GM12878 (cell line): ENCODE data around the gene PLXNA2. TPM values are rescaled to one million over a fixed set of nuclear protein-coding genes. Genes with fewer than 3 reads are reported as not detected.

Experiments used
- ATAC-seq: fragments of 200-7000 bp; cut with Tn5 transposase; 3 replicates; pipeline ENCODE4 v1.9.1; 2020; ENCODE audit warnings: mild to moderate bottlenecking, moderate library complexity
- BruUV-seq: library from RNA; stranded (reverse); fragments of 400-500 nt; replicated peaks from 2 replicates; lab custom pipeline; 2021; lab: Mats Ljungman, UMichigan
- CTCF ChIA-PET: fragments of 300-600 bp; sonication (Branson Sonifier 250); formaldehyde crosslinking; extraction: SDS; loops from one replicate; lab custom pipeline; 2021; ENCODE audit warnings: inconsistent platforms; lab: Yijun Ruan, JAX
- POLR2A ChIA-PET: fragments of 350-600 bp; formaldehyde crosslinking; extraction: SDS; loops from one replicate; lab custom pipeline; 2021; ENCODE audit warnings: inconsistent platforms; lab: Charles Lee
- RAD21 ChIA-PET: fragments of 300-600 bp; sonication (Branson Sonifier 250); formaldehyde crosslinking; loops from one replicate; lab custom pipeline; 2023; ENCODE audit warnings: antibody characterized with exemption; ENCODE audit not compliant: unreplicated experiment; lab: Charles Lee
- SMC1A ChIA-PET: fragments of 300-600 bp; sonication (Branson Sonifier 250); formaldehyde crosslinking; loops from one replicate; lab custom pipeline; 2023; ENCODE audit not compliant: unreplicated experiment, uncharacterized antibody; lab: Charles Lee
- DNase-seq: peaks from one replicate; pipeline ENCODE4 v3.0.0-alpha.2; 2011; ENCODE audit warnings: low read depth, low spot score
- FAIRE-seq: peaks from 3 replicates; lab custom pipeline; 2011; peaks lifted over from hg19 to GRCh38; lab: Jason Lieb, UNC
- H2AFZ ChIP-seq: 2 replicates; pipeline ENCODE4 v1.6.0; 2011; ENCODE audit warnings: low read depth, low read length, control low read depth; ENCODE audit not compliant: control insufficient read depth
- H3K27ac ChIP-seq: 2 replicates; pipeline ENCODE4 v1.5.1; 2011; ENCODE audit warnings: control low read depth; ENCODE audit not compliant: control insufficient read depth, insufficient read depth
- H3K27me3 ChIP-seq, 2 experiments: replicated peaks in 1 of 2; 2 replicates each; pipeline versions ENCODE4 v1.6.0 to v1.6.1; 2011; ENCODE audit warnings: low read length in 1 of 2; ENCODE audit not compliant: control insufficient read depth in 2 of 2, insufficient read depth in 2 of 2
- H3K36me3 ChIP-seq, 2 experiments: 2 replicates each; pipeline ENCODE4 v1.5.1; 2011; ENCODE audit warnings: low read length in 1 of 2; ENCODE audit not compliant: control insufficient read depth in 2 of 2, insufficient read depth in 2 of 2
- H3K4me1 ChIP-seq: 2 replicates; pipeline ENCODE4 v1.6.1; 2011; ENCODE audit warnings: mild to moderate bottlenecking, low read length, moderate library complexity, mixed read lengths; ENCODE audit not compliant: control insufficient read depth, insufficient read depth
- H3K4me2 ChIP-seq: 2 replicates; pipeline ENCODE4 v1.6.0; 2011; ENCODE audit warnings: control low read depth; ENCODE audit not compliant: control insufficient read depth, insufficient read depth
- H3K4me3 ChIP-seq: fragments of 200-600 bp; sonication (generic); 2 replicates; pipeline ENCODE4 v1.5.1; 2016
- H3K79me2 ChIP-seq: 2 replicates; pipeline ENCODE4 v1.6.0; 2011; ENCODE audit warnings: low read length; ENCODE audit not compliant: control insufficient read depth, insufficient read depth
- H3K9ac ChIP-seq: 2 replicates; pipeline ENCODE4 v1.8.0; 2011; ENCODE audit warnings: low read length, control low read depth, mixed read lengths; ENCODE audit not compliant: control insufficient read depth, insufficient read depth
- H3K9me3 ChIP-seq: replicated peaks from 3 replicates; pipeline ENCODE4 v1.5.1; 2011; ENCODE audit warnings: mild to moderate bottlenecking, low read length; ENCODE audit not compliant: control insufficient read depth, insufficient read depth
- H4K20me1 ChIP-seq: 2 replicates; pipeline ENCODE4 v1.6.0; 2011; ENCODE audit not compliant: control insufficient read depth, insufficient read depth
- ASH2L ChIP-seq: fragments of 300-600, 200-600 bp; sonication (generic); IDR thresholded peaks from 2 replicates; pipeline ENCODE4 v1.6.1; 2017; ENCODE audit warnings: low read depth, mild to moderate bottlenecking, borderline replicate concordance
- ATF7 ChIP-seq: fragments of 450-650 bp; IDR thresholded peaks from 2 replicates; pipeline ENCODE4 v1.6.1; 2016; ENCODE audit warnings: low read depth, mild to moderate bottlenecking
- JUNB ChIP-seq: IDR thresholded peaks from 2 replicates; pipeline ENCODE4 v1.6.1; 2016; ENCODE audit warnings: antibody characterized with exemption, mild to moderate bottlenecking
- MTA3 ChIP-seq: IDR thresholded peaks from 2 replicates; pipeline ENCODE4 v1.6.1; 2012; ENCODE audit warnings: low read length, inconsistent platforms, borderline replicate concordance
- MXI1 ChIP-seq: fragments of 150-350 bp; IDR thresholded peaks from 2 replicates; pipeline ENCODE4 v1.6.1; 2011; ENCODE audit warnings: low read depth, mild to moderate bottlenecking, inconsistent platforms, low read length, improper control_type of control experiment
- NRF1 ChIP-seq: conservative IDR thresholded peaks from 2 replicates; pipeline ENCODE4 v1.6.1; 2011; ENCODE audit warnings: mild to moderate bottlenecking, low read depth, low read length, improper control_type of control experiment
- SIN3A ChIP-seq: IDR thresholded peaks from 2 replicates; pipeline ENCODE4 v1.6.1; 2012; ENCODE audit warnings: low read depth, low read length, improper control_type of control experiment
- SMARCA5 ChIP-seq: fragments of 450-650 bp; IDR thresholded peaks from 2 replicates; pipeline ENCODE4 v1.6.1; 2017; ENCODE audit warnings: mild to moderate bottlenecking
- SMC3 ChIP-seq: IDR thresholded peaks from 2 replicates; pipeline ENCODE4 v1.6.1; 2011; ENCODE audit warnings: low read length, improper control_type of control experiment, borderline replicate concordance
- TBL1XR1 ChIP-seq: IDR thresholded peaks from 2 replicates; pipeline ENCODE4 v1.6.1; 2012; ENCODE audit warnings: low read depth, low read length, improper control_type of control experiment
- ZNF24 ChIP-seq: fragments of 450-650 bp; IDR thresholded peaks from 2 replicates; pipeline ENCODE4 v1.6.1; 2017; ENCODE audit warnings: antibody characterized with exemption, mild to moderate bottlenecking
- ZNF384 ChIP-seq: IDR thresholded peaks from 2 replicates; pipeline ENCODE4 v1.6.1; 2012; ENCODE audit warnings: low read depth, mild to moderate bottlenecking, low read length, improper control_type of control experiment, borderline replicate concordance
- WGBS: methylation state at CpG from one replicate; pipeline ENCODE4 v1.1.6; 2016; ENCODE audit warnings: low lambda C conversion rate; ENCODE audit not compliant: insufficient replicate concordance, insufficient coverage; ENCODE audit errors: missing lambda C conversion rate; 5-methylcytosine and 5-hydroxymethylcytosine counted together
- in situ Hi-C: fragments of 300-500 bp; cut with MboI; formaldehyde crosslinking; loops from 9 replicates; pipeline ENCODE4 v1.14.3; 2018; ENCODE audit warnings: mixed read lengths
- intact Hi-C: fragments of 100-400 bp; cut with micrococcal nuclease; formaldehyde crosslinking; loops from one replicate; pipeline ENCODE4 v1.14.2; 2022; ENCODE audit not compliant: unreplicated experiment
- polyA plus RNA-seq, 11 experiments: library from polyadenylated mRNA; depleted of rRNA in 4 of 11; unstranded in 6 of 11; stranded (reverse) in 5 of 11; fragments of >200 nt; fragmentation: Nextera tagmentation in 4 of 11; fragmentation: Illumina TruSeq in 1 of 11; extraction: Ambion mirVana in 4 of 11; extraction: Trizol in 1 of 11; gene quantifications; 1 replicate in 1 of 11; 2 replicates in 10 of 11; pipeline versions ENCODE4 v1.2.1 to v1.2.3, GENCODE V29; 2011 to 2016; ENCODE audit warnings: inconsistent platforms in 2 of 11, missing spikeins in 2 of 11, low read depth in 1 of 11
- total RNA-seq, 4 experiments: library from RNA; depleted of rRNA in 3 of 4; stranded (reverse); fragments of >200 nt in 3 of 4; fragmentation: Illumina TruSeq in 1 of 4; extraction: Trizol in 1 of 4; gene quantifications; 2 replicates each; pipeline versions ENCODE4 v1.2.1 to v1.2.3, GENCODE V29; 2013 to 2021
- TF ChIP-seq, protein P1 (sequence below): IDR thresholded peaks from 2 replicates; pipeline ENCODE4 v1.6.1; 2012; ENCODE audit warnings: low read depth, low read length, improper control_type of control experiment
- TF ChIP-seq, protein P2 (sequence below): fragments of 450-650 bp; formaldehyde crosslinking; IDR thresholded peaks from 2 replicates; pipeline ENCODE4 v1.4.0; 2022; ENCODE audit warnings: mild to moderate bottlenecking, moderate library complexity
- TF ChIP-seq, protein P3 (sequence below): fragments of 450-650 bp; conservative IDR thresholded peaks from 2 replicates; pipeline ENCODE4 v1.6.1; 2017; ENCODE audit warnings: mild to moderate bottlenecking, moderate library complexity

PLXNA2 gene
- total and polyA plus RNA-seq, 10 of the 15 experiments (the other 5 are each of a cell fraction or from before 2014, with no cell fraction given): under 0.01 to 0.08 (median 0.07) TPM; not detected in 4

DNA sequence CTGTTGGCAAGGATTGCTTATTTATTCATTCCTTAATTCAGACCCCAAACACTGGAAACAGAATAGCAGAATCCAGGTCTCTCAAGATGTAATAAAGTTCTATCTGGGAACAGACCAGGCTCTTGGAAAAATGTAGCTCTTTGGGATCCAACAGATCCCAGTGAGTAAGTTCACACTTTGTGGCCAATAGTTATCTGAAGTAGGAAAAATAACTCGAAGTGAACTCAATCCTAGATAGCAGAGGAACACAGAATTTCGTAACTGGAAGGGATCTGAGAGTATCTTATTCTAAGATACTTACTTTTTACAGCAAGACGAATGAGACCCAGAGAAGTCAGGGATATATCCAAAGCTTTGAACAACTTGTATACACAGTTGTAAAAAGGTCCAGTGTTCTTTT lies 182.6 kb downstream of the PLXNA2 start:
- Histone ChIP-seq H3K79me2 (no peaks in the 10 kb centered on the region), H3K9ac (no peak overlapping the region), H3K4me1 (no peaks in the 10 kb centered on the region), H3K36me3 (no peaks in the 10 kb centered on the region), H3K4me3 (no peak overlapping the region), H3K4me2 (no peak overlapping the region), H3K27me3 (peaks cover 0 to 2% of the 10 kb centered on the region in 2 experiments; a peak in 3 of 4 replicates), H3K27ac (no peak overlapping the region), H4K20me1 (no peaks in the 10 kb centered on the region), H3K9me3 (no peaks in the 10 kb centered on the region)
- DNase-seq: no peak
- BruUV-seq: no TSS peak
- ChIA-PET SMC1A (no interaction called here), CTCF (no interaction called here)
- WGBS: 12% methylated on average over 3 of the region's 3 CpGs
- no peak for FAIRE-seq
- intact Hi-C loops: no loop called here
- TF ChIP-seq SMARCA5 (no peak), JUNB (no peak), MTA3 (no peak), ZNF24 (no peak), TBL1XR1 (no peak), ATF7 (no peak), NRF1 (no peak), ASH2L (no peak), MXI1 (no peak), SMC3 (no peak), SIN3A (no peak), ZNF384 (no peak)
- TF ChIP-seq, protein P1, sequence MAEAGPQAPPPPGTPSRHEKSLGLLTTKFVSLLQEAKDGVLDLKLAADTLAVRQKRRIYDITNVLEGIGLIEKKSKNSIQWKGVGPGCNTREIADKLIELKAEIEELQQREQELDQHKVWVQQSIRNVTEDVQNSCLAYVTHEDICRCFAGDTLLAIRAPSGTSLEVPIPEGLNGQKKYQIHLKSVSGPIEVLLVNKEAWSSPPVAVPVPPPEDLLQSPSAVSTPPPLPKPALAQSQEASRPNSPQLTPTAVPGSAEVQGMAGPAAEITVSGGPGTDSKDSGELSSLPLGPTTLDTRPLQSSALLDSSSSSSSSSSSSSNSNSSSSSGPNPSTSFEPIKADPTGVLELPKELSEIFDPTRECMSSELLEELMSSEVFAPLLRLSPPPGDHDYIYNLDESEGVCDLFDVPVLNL: no peak
- TF ChIP-seq, protein P2, sequence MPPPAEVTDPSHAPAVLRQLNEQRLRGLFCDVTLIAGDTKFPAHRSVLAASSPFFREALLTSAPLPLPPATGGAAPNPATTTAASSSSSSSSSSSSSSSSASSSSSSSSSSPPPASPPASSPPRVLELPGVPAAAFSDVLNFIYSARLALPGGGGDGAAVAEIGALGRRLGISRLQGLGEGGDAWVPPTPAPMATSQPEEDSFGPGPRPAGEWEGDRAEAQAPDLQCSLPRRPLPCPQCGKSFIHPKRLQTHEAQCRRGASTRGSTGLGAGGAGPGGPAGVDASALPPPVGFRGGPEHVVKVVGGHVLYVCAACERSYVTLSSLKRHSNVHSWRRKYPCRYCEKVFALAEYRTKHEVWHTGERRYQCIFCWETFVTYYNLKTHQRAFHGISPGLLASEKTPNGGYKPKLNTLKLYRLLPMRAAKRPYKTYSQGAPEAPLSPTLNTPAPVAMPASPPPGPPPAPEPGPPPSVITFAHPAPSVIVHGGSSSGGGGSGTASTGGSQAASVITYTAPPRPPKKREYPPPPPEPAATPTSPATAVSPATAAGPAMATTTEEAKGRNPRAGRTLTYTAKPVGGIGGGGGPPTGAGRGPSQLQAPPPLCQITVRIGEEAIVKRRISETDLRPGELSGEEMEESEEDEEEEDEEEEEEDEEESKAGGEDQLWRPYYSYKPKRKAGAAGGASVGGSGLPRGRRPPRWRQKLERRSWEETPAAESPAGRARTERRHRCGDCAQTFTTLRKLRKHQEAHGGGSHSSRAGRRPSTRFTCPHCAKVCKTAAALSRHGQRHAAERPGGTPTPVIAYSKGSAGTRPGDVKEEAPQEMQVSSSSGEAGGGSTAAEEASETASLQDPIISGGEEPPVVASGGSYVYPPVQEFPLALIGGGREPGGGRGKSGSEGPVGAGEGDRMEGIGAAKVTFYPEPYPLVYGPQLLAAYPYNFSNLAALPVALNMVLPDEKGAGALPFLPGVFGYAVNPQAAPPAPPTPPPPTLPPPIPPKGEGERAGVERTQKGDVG (CRISPR knock-in tag): no peak
- TF ChIP-seq, protein P3, sequence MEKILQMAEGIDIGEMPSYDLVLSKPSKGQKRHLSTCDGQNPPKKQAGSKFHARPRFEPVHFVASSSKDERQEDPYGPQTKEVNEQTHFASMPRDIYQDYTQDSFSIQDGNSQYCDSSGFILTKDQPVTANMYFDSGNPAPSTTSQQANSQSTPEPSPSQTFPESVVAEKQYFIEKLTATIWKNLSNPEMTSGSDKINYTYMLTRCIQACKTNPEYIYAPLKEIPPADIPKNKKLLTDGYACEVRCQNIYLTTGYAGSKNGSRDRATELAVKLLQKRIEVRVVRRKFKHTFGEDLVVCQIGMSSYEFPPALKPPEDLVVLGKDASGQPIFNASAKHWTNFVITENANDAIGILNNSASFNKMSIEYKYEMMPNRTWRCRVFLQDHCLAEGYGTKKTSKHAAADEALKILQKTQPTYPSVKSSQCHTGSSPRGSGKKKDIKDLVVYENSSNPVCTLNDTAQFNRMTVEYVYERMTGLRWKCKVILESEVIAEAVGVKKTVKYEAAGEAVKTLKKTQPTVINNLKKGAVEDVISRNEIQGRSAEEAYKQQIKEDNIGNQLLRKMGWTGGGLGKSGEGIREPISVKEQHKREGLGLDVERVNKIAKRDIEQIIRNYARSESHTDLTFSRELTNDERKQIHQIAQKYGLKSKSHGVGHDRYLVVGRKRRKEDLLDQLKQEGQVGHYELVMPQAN: no peak
- TF ChIP-seq, all 136 proteins: peak for 0
- ChIA-PET POLR2A (no interaction called here), RAD21 (no interaction called here)
- ATAC-seq: no peak
- H2AFZ ChIP-seq: no peak overlapping the region
- in situ Hi-C loops: no loop called here
